Measurements from ENCODE around the gene CCDC102A. TPM values are rescaled to one million over a fixed set of nuclear protein-coding genes. Genes with fewer than 3 reads are reported as not detected.

The CCDC102A gene
- total RNA-seq, 4 donors from 2014 or later: 3.5 to 9.8 (median 7.8) TPM

DNA sequence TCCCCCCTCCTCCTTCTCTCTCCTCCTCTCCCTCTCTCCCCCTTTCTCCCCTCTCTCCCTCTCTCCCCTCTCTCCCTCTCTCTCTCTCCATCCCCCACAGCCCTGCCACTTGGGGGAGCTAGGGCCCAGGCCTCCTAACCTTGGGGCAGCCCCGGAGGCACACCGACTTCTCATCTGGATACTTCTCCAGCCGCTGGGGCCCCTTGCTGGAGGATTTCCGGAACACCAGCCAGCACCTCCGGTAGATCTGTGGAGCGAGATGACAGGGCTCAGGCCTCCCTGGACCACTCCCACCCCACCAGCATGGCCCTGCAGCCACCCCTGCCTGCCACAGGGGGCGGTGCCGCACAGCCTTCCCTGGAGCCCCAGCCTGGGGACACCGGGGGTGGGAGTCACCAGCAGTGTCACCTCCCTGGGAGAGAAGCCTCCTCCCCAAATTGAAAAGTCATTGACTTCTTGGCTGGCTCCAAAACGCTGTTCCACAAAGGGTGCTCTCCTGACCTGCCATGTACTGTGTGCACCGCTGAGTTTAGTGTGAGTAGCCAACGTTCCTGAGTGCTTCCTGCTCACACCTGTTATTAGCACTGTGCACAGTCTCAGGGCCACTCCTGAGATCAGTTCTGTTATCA, 60.5 kb downstream of the CCDC102A start:
- ATAC-seq (ENCODE audit: low FRiP score) (no peak), DNase-seq (ENCODE audit: low spot score) (no peak)
- TF ChIP-seq, protein P1, sequence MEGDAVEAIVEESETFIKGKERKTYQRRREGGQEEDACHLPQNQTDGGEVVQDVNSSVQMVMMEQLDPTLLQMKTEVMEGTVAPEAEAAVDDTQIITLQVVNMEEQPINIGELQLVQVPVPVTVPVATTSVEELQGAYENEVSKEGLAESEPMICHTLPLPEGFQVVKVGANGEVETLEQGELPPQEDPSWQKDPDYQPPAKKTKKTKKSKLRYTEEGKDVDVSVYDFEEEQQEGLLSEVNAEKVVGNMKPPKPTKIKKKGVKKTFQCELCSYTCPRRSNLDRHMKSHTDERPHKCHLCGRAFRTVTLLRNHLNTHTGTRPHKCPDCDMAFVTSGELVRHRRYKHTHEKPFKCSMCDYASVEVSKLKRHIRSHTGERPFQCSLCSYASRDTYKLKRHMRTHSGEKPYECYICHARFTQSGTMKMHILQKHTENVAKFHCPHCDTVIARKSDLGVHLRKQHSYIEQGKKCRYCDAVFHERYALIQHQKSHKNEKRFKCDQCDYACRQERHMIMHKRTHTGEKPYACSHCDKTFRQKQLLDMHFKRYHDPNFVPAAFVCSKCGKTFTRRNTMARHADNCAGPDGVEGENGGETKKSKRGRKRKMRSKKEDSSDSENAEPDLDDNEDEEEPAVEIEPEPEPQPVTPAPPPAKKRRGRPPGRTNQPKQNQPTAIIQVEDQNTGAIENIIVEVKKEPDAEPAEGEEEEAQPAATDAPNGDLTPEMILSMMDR (IDR thresholded peaks at IDR 0.05): no peak

DNA sequence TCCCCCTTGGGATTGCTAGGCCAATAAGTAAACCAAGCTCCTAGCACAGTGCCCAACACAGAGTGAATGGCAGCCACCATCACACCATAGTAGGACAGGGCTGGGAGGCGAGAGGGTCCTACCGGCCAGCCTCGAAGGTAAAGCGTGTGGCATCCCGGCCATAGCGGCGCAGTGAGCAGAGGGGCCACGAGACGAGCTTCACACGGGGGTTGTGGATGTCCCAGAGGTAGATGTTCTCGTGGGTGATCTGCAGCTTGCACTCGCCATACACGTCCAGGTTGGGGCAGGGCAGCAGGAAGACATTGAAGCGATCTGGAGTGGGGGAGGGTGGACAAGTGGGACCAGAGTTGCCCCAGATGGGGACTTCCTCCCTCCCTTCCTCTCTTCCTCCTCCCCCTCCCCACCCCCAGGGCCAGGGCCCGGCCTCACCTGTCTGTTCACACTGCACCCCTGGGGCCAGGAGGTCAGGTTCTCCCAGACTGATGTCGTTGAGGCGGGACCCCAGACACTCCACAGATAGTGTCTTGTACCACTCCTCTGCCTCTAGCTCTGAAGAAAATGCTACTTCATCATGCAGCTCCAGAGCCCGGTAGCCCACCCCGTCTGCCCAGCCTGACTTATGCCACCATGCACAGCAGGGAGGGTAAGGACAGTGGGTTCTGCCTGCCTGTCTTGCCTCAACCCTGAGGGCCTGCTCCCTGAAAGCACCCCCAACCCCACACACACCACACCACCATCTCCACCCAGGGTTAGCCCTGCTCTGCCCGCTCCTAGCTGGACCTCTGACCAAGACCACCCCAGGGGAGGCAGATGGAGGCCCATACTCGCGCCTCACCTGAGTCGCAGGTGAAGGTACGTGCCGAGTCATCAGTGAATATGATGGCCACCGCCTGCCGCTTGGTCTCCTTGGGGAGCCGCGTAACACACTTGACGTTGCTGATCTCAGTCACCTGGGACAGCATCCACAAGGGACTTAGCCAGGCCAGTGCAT, 61.4 kb downstream of the CCDC102A start:
- TF ChIP-seq, protein P1 (IDR thresholded peaks at IDR 0.05): no peak
- DNase-seq (ENCODE audit: low spot score): no peak
- ATAC-seq (ENCODE audit: low FRiP score): no peak

DNA sequence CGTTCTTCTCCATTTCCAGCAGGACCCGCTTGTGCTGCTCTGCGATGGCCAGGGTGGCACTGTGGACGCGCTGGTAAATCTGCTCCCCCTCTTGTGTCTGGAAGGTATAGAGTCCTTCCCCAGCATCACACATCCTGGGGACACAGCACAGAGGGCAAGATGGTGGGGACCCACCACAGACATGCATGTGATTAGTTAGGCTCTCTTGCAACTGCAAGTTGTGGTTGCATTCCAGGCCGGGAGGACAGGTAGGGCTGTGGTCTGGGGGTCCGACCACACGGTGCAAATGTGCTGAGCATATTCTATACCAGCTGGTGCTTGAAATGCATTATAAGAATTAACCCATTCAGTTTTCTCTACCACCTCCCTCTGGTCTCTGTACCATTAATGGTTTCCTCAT, 62.5 kb downstream of the CCDC102A start:
- TF ChIP-seq, protein P1 (IDR thresholded peaks at IDR 0.05): no peak
- ATAC-seq (ENCODE audit: low FRiP score) (no peak), DNase-seq (ENCODE audit: low spot score) (no peak)

DNA sequence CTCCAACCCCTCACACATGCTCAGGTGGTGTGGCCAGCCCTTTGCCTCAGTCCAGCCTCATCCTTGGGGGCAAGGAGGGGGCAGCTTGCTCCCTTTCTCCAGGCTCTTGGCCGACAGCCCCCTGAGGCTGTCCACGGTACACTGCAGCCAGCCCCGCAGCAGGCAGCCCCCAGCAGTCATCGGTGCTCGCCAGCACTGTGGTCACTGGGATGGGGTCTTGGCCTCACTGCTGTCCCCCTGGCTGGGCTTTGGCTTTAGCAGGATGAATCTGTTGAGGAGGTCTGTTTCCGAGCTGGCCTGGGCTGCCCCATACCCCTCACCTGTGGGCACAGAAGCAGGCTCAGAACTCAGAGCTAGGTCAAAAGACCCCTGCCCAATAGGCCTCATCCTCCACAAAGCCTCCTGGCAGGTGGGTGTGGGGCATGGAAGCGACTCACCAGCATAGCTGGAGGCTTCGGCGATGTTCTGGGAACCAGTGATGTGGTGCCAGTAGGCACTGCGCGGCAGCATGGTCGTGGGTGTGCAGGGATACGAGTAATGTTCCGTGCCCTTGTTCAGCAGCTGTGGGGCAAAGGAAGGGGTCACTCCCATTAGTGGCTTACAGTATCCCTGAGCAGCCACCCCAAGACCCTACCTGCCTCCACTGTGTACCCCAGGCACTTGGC, 63.1 kb downstream of the CCDC102A start:
- ATAC-seq (ENCODE audit: low FRiP score) (no peak), DNase-seq (ENCODE audit: low spot score) (no peak)
- TF ChIP-seq, protein P1 (IDR thresholded peaks at IDR 0.05): no peak

DNA sequence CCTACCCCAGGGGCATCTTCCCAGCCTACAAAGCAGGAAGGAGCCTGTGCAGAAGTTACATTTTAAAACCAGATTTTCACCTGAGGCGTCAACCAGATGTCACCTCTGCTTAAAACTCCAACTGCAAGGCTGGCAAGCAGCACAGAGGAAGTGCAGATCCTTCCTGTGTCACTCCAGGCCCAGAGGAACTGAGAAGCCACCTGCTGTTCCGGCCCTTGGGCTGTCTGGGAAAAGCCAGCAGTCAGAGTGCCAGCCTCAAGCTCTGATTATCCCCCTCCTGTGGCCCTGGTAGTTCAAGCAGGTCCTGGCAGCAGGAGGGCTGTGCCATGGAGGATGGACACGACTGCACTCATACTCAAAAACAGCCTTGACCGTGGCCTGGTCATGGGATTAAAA, 63.7 kb downstream of the CCDC102A start:
- ATAC-seq (ENCODE audit: low FRiP score) (no peak), DNase-seq (ENCODE audit: low spot score) (no peak)
- TF ChIP-seq, protein P1 (IDR thresholded peaks at IDR 0.05): no peak

DNA sequence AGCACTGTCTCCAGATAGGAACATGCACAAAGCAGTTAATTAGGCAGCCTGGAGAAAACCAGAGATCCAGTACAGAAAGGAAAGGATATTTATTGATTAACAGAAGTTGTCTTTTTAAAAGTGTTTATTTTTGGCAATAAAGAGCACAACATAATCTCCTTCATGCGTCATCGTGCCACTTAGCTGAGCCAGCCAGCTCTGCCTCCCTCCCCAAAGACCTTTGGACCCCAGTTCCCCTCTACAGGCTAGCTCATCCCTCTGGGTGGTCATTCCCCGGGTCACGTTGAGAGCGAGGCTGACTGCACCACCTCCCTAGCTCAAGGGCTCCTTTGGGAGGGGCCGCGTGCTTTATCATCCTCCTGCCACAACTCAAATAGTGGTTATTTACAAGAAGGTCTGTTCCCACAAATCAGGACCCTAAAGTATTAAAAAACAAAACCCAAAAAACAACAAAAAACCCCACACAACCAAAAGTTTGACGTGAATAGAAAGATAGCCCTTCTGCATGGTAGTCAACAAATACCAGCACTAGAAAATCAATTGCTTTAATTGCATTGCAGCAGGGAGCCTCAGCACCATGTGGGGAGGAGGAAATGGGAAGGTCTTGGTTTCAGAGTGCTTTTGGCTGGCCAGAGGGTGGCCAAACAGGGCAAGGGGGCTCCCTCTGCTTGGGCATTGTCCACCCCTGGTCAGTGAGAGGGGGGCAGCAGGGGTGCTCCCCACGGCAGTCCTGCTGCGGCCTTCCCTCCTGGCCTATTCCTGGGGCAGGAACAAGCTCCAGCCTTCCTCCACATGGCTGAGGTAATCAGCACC, 64.3 kb downstream of the CCDC102A start:
- DNase-seq (ENCODE audit: low spot score): no peak
- TF ChIP-seq, protein P1 (IDR thresholded peaks at IDR 0.05): no peak
- no peak for ATAC-seq (ENCODE audit: low FRiP score)

Measured in omental fat pad (tissue), 4 donors.